ENCODE data around the gene GFOD2.

GRCh38 chr16:67713647-67714273 lies 5.4 kb downstream of the GFOD2 start:
- no peak for TF ChIP-seq EZH2 (IDR thresholded peaks at IDR 0.05; ENCODE audit: insufficient read depth, poor library complexity, severe bottlenecking)
- no peak for TF ChIP-seq EZH2phosphoT487 (IDR thresholded peaks at IDR 0.05; ENCODE audit: insufficient read depth, low read depth)
